Activated B cell treated with CpG ODN at 0.5 μM for 24 hours (primary cell): Measurements from ENCODE around the gene PHACTR1. TPM values are rescaled to one million over a fixed set of nuclear protein-coding genes. Genes with fewer than 3 reads are reported as not detected.

Experiments
- ATAC-seq: fragments of 200-7000 bp; cut with Tn5 transposase; one replicate; pipeline ENCODE4 v1.10.0; 2021; ENCODE audit warnings: low read depth, mild to moderate bottlenecking, moderate library complexity
- CTCF ChIA-PET: fragments of 350-600 bp; sonication (Branson Sonifier 250); formaldehyde crosslinking; loops from one replicate; lab custom pipeline; 2021; ENCODE audit warnings: antibody characterized with exemption; lab: Charles Lee
- POLR2A ChIA-PET: fragments of 350-600 bp; sonication (Branson Sonifier 250); formaldehyde crosslinking; loops from one replicate; lab custom pipeline; 2021; ENCODE audit warnings: antibody characterized with exemption; lab: Charles Lee
- DNase-seq: peaks from one replicate; pipeline ENCODE4 v3.0.0; 2022
- H3K27ac Mint-ChIP-seq: one replicate; pipeline ENCODE4 v1.8.0; 2020; ENCODE audit warnings: mixed read lengths
- H3K27me3 Mint-ChIP-seq: one replicate; pipeline ENCODE4 v1.8.0; 2021; ENCODE audit warnings: mixed read lengths
- H3K36me3 Mint-ChIP-seq: one replicate; pipeline ENCODE4 v1.8.0; 2021; ENCODE audit warnings: low read depth, mixed read lengths
- H3K4me1 Mint-ChIP-seq: one replicate; pipeline ENCODE4 v1.8.0; 2021; ENCODE audit warnings: mixed read lengths
- H3K4me3 Mint-ChIP-seq: one replicate; pipeline ENCODE4 v1.8.0; 2020; ENCODE audit warnings: mild to moderate bottlenecking, mixed read lengths
- H3K9me3 Mint-ChIP-seq: one replicate; pipeline ENCODE4 v1.8.0; 2020; ENCODE audit warnings: mixed read lengths
- CTCF ChIP-seq: fragments of 200-600 bp; IDR thresholded peaks from one replicate; pipeline ENCODE4 v1.8.0; 2022; ENCODE audit warnings: antibody characterized with exemption, mild to moderate bottlenecking
- intact Hi-C: fragments of 100-400 bp; cut with micrococcal nuclease; formaldehyde crosslinking; loops from one replicate; pipeline ENCODE4 v1.15.1; 2024
- total RNA-seq: library from RNA; stranded (reverse); gene quantifications from 2 replicates; pipeline ENCODE4 v1.2.3, GENCODE V29; 2022

The PHACTR1 gene
- total RNA-seq, 1 donor from 2014 or later = 115 TPM

- no peak for TF ChIP-seq CTCF
- intact Hi-C loops = no loop called here
- Mint-ChIP-seq H3K4me3 (no peak overlapping the region), H3K9me3 (peaks cover 14% of the 10 kb centered on the region), H3K27me3 (peaks cover 14% of the 10 kb centered on the region), H3K4me1 (no peaks in the 10 kb centered on the region), H3K27ac (no peak overlapping the region), H3K36me3 (no peaks in the 10 kb centered on the region)
- ATAC-seq (no peak), DNase-seq (no peak)
- POLR2A ChIA-PET = no interaction called here
- CTCF ChIA-PET = no interaction called here
Observed at GRCh38 chr6:12990162-12990561, 273.6 kb downstream of the PHACTR1 start.

GRCh38 chr6:12991435-12991834 is 274.9 kb downstream of the PHACTR1 start:
- Mint-ChIP-seq H3K9me3 (peaks cover 14% of the 10 kb centered on the region), H3K4me3 (no peak overlapping the region), H3K27ac (no peak overlapping the region), H3K36me3 (no peaks in the 10 kb centered on the region), H3K27me3 (peaks cover 14% of the 10 kb centered on the region), H3K4me1 (no peaks in the 10 kb centered on the region)
- POLR2A ChIA-PET = interaction anchor here (0.6 kb wide), 1 partner anchor 103 kb away, joined by 7 read pairs; no protein-coding TSS in a partner anchor
- ATAC-seq = no peak
- intact Hi-C loops = no loop called here
- CTCF ChIA-PET = no interaction called here
- no peak for TF ChIP-seq CTCF
- no peak for DNase-seq

- intact Hi-C loops = no loop called here
- peaks cover 13% of the 10 kb centered on the region for H3K27me3 Mint-ChIP-seq
- no peak for TF ChIP-seq CTCF
- peaks cover 14% of the 10 kb centered on the region for H3K9me3 Mint-ChIP-seq
- no peak overlapping the region for H3K4me3 Mint-ChIP-seq
- ChIA-PET POLR2A (no interaction called here), CTCF (no interaction called here)
- H3K27ac Mint-ChIP-seq = no peak overlapping the region
- ATAC-seq (no peak), DNase-seq (no peak)
- no peaks in the 10 kb centered on the region for H3K36me3 Mint-ChIP-seq
- no peaks in the 10 kb centered on the region for H3K4me1 Mint-ChIP-seq
Observed at GRCh38 chr6:12992770-12993169, 276.2 kb downstream of the PHACTR1 start.

GRCh38 chr6:12993283-12993898 is 276.8 kb downstream of the PHACTR1 start:
- H3K9me3 Mint-ChIP-seq = peaks cover 14% of the 10 kb centered on the region
- ATAC-seq = no peak

GRCh38 chr6:12995419-12995818 is 278.9 kb downstream of the PHACTR1 start:
- H3K36me3 Mint-ChIP-seq = no peaks in the 10 kb centered on the region
- H3K27me3 Mint-ChIP-seq = peaks cover 13% of the 10 kb centered on the region
- intact Hi-C loops = no loop called here
- H3K4me1 Mint-ChIP-seq = no peaks in the 10 kb centered on the region
- peaks cover 14% of the 10 kb centered on the region for H3K9me3 Mint-ChIP-seq
- TF ChIP-seq CTCF = no peak
- no peak overlapping the region for H3K27ac Mint-ChIP-seq
- ChIA-PET CTCF (no interaction called here), POLR2A (no interaction called here)
- no peak for DNase-seq
- H3K4me3 Mint-ChIP-seq = no peak overlapping the region
- no peak for ATAC-seq

More at GRCh38 chr6:12993283-12993898, 276.8 kb downstream of the PHACTR1 start:
- ChIA-PET CTCF (no interaction called here), POLR2A (no interaction called here)
- DNase-seq = no peak
- Mint-ChIP-seq H3K4me1 (no peaks in the 10 kb centered on the region), H3K36me3 (no peaks in the 10 kb centered on the region), H3K4me3 (no peak overlapping the region), H3K27me3 (peaks cover 13% of the 10 kb centered on the region), H3K27ac (no peak overlapping the region)
- TF ChIP-seq CTCF = no peak
- intact Hi-C loops = no loop called here
